LNCaP clone FGC (cell line): ENCODE measurements around the gene NOL3.

Source experiments
- DNase-seq: peaks from one replicate; pipeline ENCODE4 v3.0.0-alpha.2; 2011; ENCODE audit warnings: low read depth
- H3K4me3 ChIP-seq: 2 replicates; pipeline ENCODE4 v1.5.1; 2011; ENCODE audit warnings: mild to moderate bottlenecking, low read depth, low read length, control low read depth
- TF ChIP-seq, protein P1 (sequence below): IDR thresholded peaks from 2 replicates; pipeline ENCODE4 v1.5.1; 2012; ENCODE audit warnings: mild to moderate bottlenecking; ENCODE audit not compliant: control insufficient read depth, insufficient read depth; ENCODE audit errors: extremely low read depth

The NOL3 gene

DNA sequence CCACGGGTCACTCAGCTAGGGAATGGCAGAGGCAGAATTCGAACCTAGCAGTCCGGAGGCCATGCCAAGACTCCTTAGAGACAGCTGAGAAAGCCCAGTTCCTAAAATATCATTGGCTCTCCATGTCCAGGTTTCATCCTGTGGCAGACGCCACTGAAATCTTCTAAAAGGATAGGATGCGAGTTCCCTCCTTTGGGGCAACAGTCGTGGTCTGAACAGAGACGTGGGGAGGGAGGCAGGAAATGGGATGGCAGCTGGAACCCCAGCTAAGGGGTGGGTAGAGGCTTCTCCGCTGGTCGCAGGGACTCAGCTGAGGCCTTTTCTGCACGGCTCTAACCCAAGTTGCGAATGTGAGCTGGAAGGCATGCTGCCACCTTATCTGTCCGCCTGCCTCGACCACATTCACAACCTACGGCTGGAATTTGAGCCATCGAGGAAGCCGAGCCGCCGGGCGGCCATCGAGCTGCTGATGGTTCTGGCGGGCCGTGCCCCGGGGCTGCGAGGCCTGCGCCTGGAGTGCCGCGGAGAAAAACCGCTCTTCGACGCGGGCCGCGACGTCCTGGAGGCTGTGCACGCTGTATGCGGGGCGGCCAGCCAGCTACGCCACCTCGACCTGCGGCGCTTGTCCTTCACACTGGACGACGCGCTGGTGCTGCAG is 7.7 kb upstream of the NOL3 start:
- DNase-seq: no peak
- TF ChIP-seq, protein P1, sequence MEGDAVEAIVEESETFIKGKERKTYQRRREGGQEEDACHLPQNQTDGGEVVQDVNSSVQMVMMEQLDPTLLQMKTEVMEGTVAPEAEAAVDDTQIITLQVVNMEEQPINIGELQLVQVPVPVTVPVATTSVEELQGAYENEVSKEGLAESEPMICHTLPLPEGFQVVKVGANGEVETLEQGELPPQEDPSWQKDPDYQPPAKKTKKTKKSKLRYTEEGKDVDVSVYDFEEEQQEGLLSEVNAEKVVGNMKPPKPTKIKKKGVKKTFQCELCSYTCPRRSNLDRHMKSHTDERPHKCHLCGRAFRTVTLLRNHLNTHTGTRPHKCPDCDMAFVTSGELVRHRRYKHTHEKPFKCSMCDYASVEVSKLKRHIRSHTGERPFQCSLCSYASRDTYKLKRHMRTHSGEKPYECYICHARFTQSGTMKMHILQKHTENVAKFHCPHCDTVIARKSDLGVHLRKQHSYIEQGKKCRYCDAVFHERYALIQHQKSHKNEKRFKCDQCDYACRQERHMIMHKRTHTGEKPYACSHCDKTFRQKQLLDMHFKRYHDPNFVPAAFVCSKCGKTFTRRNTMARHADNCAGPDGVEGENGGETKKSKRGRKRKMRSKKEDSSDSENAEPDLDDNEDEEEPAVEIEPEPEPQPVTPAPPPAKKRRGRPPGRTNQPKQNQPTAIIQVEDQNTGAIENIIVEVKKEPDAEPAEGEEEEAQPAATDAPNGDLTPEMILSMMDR: no peak
- H3K4me3 ChIP-seq: peak overlapping the region; percentile 92

DNA sequence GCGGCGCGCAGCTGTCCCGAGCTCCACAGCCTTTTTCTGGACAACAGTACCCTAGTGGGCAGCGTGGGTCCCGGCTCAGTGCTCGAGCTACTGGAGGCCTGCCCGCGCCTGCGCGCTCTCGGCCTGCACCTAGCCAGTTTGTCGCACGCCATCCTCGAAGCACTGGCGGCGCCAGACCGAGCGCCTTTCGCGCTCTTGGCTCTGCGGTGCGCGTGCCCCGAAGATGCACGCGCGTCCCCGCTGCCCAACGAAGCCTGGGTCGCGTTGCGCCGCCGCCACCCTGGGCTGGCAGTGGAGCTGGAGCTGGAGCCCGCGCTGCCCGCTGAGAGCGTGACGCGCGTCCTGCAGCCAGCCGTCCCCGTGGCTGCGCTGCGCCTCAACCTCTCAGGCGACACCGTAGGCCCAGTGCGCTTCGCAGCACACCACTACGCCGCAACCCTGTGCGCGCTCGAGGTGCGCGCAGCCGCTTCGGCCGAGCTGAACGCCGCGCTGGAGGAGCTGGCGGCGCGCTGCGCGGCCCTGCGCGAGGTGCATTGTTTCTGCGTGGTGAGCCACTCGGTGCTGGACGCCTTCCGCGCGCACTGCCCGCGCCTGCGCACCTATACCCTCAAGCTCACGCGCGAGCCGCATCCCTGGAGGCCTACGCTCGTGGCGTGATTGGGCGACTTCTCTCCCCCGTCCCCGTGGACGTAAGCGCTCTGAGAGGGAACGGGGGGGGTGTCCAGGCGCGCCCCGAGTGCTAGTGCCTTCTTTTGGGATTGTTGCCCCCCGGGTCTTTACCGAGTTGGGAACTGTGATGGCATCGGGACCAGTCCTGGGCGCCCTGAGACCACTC is 7.0 kb upstream of the NOL3 start:
- no peak for DNase-seq
- peak overlapping the region; percentile 35 for H3K4me3 ChIP-seq
- TF ChIP-seq, protein P1: no peak

DNA sequence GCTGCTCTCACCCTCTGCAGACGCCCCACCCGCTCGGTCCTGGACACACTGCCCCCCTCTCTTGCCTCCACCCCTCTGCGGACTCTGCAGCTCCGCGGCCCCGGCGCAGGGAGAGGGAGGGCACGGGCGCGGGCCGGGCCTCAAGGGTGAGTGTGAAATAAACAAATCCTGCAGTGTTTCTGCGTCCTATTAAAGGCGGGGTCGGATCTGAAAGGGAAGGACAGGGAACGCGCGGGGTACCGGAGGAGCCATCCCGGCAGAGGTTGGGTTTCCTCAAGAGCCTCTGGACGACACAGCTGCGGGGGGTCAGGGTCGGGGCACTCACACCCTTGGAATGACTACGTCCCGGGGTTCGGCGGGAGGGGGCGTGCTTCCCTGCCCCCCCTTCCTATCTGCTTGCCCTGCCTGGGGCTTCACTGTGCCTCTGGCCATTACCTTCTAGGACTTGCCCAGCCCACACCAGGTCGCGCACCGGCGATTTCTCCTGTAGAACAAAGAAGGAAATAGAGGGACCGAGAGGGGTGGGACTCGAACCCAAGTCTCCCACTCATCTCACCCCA is 6.3 kb upstream of the NOL3 start:
- TF ChIP-seq, protein P1: no peak
- peak overlapping the region; percentile 35 for H3K4me3 ChIP-seq
- no peak for DNase-seq

DNA sequence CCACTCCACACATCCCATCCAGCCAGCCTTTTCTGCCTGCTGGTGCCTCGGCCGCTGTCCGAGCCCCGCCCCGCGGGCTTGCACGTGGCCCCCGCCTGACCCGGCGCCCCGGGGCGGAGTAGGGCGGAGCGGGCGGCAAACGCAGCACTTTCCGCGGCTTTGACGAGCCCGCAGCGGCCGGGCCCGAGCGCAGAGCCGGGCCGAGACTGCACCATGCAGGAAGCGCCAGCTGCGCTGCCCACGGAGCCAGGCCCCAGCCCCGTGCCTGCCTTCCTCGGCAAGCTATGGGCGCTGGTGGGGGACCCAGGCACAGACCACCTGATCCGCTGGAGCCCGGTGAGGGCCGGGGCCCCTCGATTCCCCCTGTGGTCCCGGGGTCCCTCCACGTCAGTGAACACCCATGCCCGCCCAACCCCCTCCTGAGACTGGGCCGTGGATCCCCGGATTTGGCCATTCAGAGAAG is 5.7 kb upstream of the NOL3 start, which contains the start of gene HSF4:
TSS of gene HSF4 (plus strand) at position 147 of the 463 bp plus-strand sequence. CDS start at position 214, 67 bp downstream.
- TF ChIP-seq, protein P1: no peak
- H3K4me3 ChIP-seq: peak within 1 kb of the TSS; percentile 50
- no peak for DNase-seq

DNA sequence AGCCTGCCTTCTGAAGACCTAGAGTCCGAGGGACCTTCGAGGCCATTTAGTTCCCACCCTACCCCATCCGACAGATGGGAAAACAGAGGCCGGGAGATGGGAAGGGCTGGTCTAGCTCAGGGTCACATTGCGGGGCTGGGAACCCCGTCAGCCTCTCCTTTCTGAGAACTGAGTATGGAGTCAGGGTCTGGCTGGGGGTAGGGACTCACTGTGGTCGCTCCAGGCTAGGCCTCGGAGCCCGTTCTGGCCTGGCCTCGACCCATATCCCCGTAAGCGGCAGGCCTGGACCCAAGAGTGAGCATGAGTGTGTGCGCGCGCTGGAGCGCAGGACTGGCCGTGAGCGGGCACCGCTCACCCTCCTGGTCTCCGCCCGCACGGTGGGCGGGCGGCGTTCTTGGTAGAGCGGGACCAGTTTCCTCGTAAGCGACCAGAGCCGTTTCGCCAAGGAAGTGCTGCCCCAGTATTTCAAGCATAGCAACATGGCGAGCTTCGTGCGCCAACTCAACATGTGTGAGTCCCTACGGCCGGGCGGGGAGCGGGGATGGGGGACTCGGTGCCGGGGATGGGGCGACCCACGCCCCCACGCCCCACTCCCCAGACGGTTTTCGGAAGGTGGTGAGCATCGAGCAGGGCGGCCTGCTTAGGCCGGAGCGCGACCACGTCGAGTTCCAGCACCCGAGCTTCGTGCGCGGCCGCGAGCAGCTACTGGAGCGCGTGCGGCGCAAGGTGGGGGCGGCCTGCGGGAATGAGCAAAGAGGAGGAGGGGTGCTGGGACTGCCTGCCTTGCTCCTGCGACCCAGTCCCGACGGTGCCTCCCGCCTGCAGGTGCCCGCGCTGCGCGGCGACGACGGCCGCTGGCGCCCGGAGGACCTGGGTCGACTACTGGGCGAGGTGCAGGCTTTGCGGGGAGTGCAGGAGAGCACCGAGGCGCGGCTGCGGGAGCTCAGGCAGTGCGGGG is 4.9 kb upstream of the NOL3 start:
- DNase-seq: no peak
- peak overlapping the region; percentile 50 for H3K4me3 ChIP-seq

More for the DNA sequence above, 4.9 kb upstream of the NOL3 start:
- TF ChIP-seq, protein P1: no peak
